Motor neuron (in vitro differentiated cells): ENCODE data around the gene CAMK2G. TPM values are rescaled to one million over a fixed set of nuclear protein-coding genes. Genes with fewer than 3 reads are reported as not detected.
"Not testable (repeated sequence)": the region's sequence is repeated elsewhere in the genome, so short reads cannot be mapped to it uniquely, and the experiment has no call there.

Source experiments
- ATAC-seq, 8 experiments: fragments of 200-7000 bp; cut with Tn5 transposase; replicated peaks in 6 of 8; 2 replicates each; pipeline ENCODE4 v1.8.0; 2021; ENCODE audit warnings: mild to moderate bottlenecking in 8 of 8, moderate library complexity in 8 of 8
- H3K27ac ChIP-seq, 2 donors: fragments of 250-450 bp; sonication (Bioruptor Pico); 2 replicates each; pipeline ENCODE4 v1.9.0; 2021; ENCODE audit warnings: antibody characterized with exemption in 2 of 2, mild to moderate bottlenecking in 2 of 2, moderate library complexity in 1 of 2
- H3K4me1 ChIP-seq, 2 donors: fragments of 250-450 bp; sonication (Bioruptor Pico); replicated peaks in 1 of 2; 2 replicates each; pipeline ENCODE4 v1.6.1; 2021; ENCODE audit warnings: antibody characterized with exemption in 2 of 2, mild to moderate bottlenecking in 2 of 2, moderate library complexity in 1 of 2
- H3K4me3 ChIP-seq, 5 donors: fragments of 250-450 bp; sonication (Bioruptor Pico); 2 replicates each; pipeline ENCODE4 v1.9.0; 2021; ENCODE audit warnings: antibody characterized with exemption in 5 of 5, mild to moderate bottlenecking in 5 of 5, moderate library complexity in 4 of 5
- WGBS, 10 experiments: fragments of 450-650 bp; shearing (Covaris generic); methylation state at CpG; one replicate each; pipeline ENCODE4 v1.0.0; 2022; 5-methylcytosine and 5-hydroxymethylcytosine counted together
- in situ Hi-C, 9 experiments: fragments of 400-800 bp; cut with MboI; loops; one replicate each; pipeline ENCODE4 v1.15.0; 2021; ENCODE audit warnings: low sequenced_read_pairs in 9 of 9, low pct_unique_long_range_greater_than_20kb in 2 of 9; ENCODE audit not compliant: unreplicated experiment in 9 of 9
- total RNA-seq, 8 experiments: library from RNA; unstranded; fragments of 300-600 nt; gene quantifications; 2 replicates each; pipeline versions ENCODE4 v1.2.3 to v1.2.4, GENCODE V29; 2022

CAMK2G gene
- total RNA-seq = 10 to 100 TPM; 10.6 to 33.5 (median 24.3) TPM

- Histone ChIP-seq H3K27ac (peak within 1 kb of the TSS; percentile 56 to 79), H3K4me3 (peak within 1 kb of the TSS; percentile 76 to 96 (median 90)), H3K4me1 (peaks cover 0 to 4% of the 10 kb centered on the region in 2 donors)
- in situ Hi-C loops = loop anchor here in 5 of 9 experiments (25.0 kb wide), 2 partner anchors 213 to 363 kb away; no protein-coding TSS in a partner anchor
- ATAC-seq = peak; percentile 83 to 96 (median 87)
- WGBS, 10 experiments = 0 to 60% (median 25%) methylated on average over 1 to 9 of the region's 95 CpGs; no CpG with 5 or more reads in 6 of the 10 experiments
Measured at GRCh38 chr10:73874267-73875138, at the start of gene CAMK2G. Gene CAMK2G (minus strand): TSS chr10:73874555. CDS start chr10:73874461, 94 bp downstream.

- Histone ChIP-seq H3K27ac (no peak overlapping the region), H3K4me1 (no peaks in the 10 kb centered on the region), H3K4me3 (no peak overlapping the region)
- ATAC-seq = no peak
- in situ Hi-C loops = no loop called here
- WGBS, 10 experiments = 22 to 100% (median 87%) methylated on average over 1 to 2 of the region's 2 CpGs; no CpG with 5 or more reads in 5 of the 10 experiments
Measured at GRCh38 chr10:73922864-73923133, 48.4 kb upstream of the CAMK2G start.

DNA sequence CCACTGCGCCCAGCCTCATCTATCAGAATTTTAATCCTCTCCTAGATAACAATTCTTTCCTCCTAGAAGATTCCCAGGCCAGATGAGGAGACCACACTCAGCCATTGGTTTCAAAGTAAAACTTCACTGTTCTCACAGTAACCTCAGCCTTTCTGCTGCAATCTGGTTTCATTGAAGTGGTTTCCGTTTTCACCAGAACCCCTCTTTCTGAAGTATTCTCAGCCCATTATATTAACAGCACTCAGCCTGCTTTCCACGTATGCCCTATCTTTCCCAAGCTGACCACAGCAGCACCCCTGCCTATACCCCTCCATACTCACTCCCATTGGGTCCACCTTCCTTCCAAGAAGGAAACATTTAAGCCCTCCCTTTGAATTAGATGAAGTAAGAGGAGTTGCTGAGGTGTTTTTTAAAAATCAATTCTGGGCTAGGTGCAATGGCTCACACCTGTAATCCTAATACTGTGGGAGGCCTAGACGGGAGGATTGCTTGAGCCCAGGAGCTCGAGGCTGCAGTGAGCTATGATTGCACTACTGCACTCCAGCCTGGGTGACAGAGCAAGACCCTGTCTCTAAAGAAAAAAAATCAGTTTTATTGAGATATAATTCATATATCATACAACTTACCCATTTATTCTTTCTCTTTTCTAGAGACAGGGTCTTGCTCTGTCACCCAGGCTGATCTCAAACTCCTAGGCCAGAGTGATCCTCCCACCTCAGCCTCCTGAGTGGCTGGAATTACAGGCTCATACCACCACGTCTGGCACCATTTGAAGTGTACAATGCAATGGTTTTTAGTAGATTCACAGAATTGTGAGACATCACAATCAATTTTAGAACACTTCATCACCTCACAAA, 47.9 kb upstream of the CAMK2G start:
- H3K27ac ChIP-seq = no peak overlapping the region
- no peak for ATAC-seq
- no peak overlapping the region for H3K4me3 ChIP-seq
- WGBS, 10 experiments = 60 to 100% (median 87%) methylated on average over 1 to 6 of the region's 6 CpGs; no CpG with 5 or more reads in 2 of the 10 experiments
- peaks cover 0 to 1% of the 10 kb centered on the region in 2 donors for H3K4me1 ChIP-seq
- in situ Hi-C loops = no loop called here

DNA sequence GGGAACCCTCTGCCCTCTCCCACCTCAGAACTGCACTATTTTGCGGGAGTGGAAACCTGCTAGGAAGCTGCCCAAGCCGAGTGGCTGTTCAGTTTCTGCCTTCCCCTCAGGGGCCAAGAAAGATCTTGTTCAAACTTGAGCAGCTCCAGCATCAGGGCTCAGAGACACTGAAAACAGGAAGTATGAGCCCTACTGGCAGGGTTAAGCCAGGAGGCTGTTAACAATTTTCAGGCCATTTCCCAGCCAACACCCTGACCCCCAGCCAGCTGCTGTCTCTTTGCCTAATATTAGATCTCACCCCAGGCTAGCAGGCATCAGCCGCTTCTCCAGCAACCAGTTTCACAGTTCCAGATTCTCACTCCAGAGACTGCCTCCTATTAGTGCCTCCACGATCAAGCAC, 45.7 kb upstream of the CAMK2G start:
- ATAC-seq = peak in 3 of 8 experiments; percentile 90 to 96 (median 93)
- Histone ChIP-seq H3K27ac (no peak overlapping the region), H3K4me1 (peaks cover 3 to 15% of the 10 kb centered on the region in 2 donors), H3K4me3 (no peak overlapping the region)
- in situ Hi-C loops = no loop called here
- 0 to 63% (median 25%) methylated on average over 1 to 3 of the region's 4 CpGs; no CpG with 5 or more reads in 2 of the 10 experiments for WGBS, 10 experiments

- peaks cover 7 to 22% of the 10 kb centered on the region in 2 donors for H3K4me1 ChIP-seq
- WGBS, 10 experiments = 53 to 100% (median 99%) methylated on average over 1 to 7 of the region's 8 CpGs; no CpG with 5 or more reads in 3 of the 10 experiments
- H3K4me3 ChIP-seq, ATAC-seq, in situ Hi-C loops, H3K27ac ChIP-seq: not testable (repeated sequence)
Measured at GRCh38 chr10:73919481-73919880, 45.1 kb upstream of the CAMK2G start.

DNA sequence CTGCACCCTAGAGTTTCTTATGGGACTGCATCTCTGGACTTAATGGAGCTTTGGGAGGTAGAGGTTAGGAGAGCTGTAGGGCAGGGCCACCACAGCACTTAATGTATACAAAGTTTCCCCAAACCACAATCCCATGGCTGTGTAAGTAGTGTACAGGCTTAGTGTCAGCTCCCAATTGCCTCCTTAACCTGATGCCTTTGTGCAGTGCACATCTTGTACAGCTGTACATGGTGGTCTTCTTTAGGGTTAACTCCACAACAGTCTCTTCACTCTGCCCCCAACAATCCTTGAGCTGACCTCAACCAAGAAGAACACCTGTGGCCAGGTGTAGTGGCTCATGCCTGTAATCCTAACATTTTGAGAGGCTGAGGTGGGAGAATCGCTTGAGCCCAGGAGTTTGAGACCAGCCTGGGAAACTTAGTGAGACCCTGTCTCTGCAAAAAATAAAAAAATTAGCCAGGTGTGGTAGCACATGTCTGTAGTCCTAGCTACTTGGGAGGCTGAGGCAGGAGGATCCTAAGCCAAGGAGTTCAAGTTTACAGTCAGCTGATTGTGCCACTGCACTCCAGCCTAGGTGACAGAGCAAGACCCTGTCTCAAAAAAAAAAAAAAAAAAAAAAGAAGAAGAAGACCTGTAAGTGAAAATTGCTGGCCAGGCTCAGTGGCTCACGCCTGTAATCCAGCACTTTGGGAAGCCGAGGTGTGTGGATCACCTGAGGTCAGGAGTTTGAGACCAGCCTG, 43.4 kb upstream of the CAMK2G start:
- 83 to 100% (median 100%) methylated on average over 1 to 3 of the region's 3 CpGs; no CpG with 5 or more reads in 3 of the 10 experiments for WGBS, 10 experiments
- Histone ChIP-seq H3K27ac (no peak overlapping the region), H3K4me1 (peaks cover 9 to 27% of the 10 kb centered on the region in 2 donors), H3K4me3 (no peak overlapping the region)
- in situ Hi-C loops = no loop called here
- no peak for ATAC-seq

GRCh38 chr10:73916761-73917470, 42.6 kb upstream of the CAMK2G start:
- no peak overlapping the region for H3K27ac ChIP-seq
- WGBS, 10 experiments = 40 to 100% (median 53%) methylated on average over 1 to 4 of the region's 5 CpGs; no CpG with 5 or more reads in 1 of the 10 experiments
- in situ Hi-C loops = no loop called here
- H3K4me3 ChIP-seq = no peak overlapping the region
- ATAC-seq = peak in 2 of 8 experiments; percentile 9 to 39
- H3K4me1 ChIP-seq = peaks cover 9 to 27% of the 10 kb centered on the region in 2 donors

DNA sequence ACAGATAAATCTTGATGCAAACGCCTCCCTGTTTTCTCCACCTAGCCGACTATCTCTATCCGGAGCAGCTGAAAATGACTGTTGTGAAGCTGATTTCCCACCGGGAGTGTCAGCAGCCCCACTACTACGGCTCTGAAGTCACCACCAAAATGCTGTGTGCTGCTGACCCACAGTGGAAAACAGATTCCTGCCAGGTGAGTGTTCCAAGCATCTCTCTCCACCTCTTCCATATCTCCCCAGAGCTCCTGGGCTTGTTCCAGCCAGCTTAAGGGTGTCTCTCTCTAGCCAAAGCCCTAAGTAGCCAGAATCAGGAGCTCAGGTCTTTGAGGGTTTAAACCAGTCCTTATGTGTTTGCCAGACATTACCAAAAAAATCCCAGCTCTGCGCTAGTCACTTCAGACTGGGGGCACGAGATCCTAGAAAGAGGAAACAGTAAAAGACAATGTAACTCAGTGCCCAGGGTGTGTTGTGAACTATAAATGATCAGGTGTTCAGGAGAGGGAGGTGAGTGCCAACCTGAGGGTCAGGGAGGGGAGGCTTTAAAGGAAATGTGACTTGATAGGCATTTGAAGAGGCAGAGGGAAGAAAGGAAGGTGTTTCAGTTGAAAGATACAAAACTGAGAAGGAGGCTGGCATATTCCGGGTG, 41.0 kb upstream of the CAMK2G start:
- ATAC-seq = peak in 3 of 8 experiments; percentile 33 to 74 (median 35)
- Histone ChIP-seq H3K27ac (peak overlapping the region in 1 of 2 donors; percentile 7), H3K4me3 (no peak overlapping the region), H3K4me1 (peaks cover 9 to 27% of the 10 kb centered on the region in 2 donors)
- in situ Hi-C loops = no loop called here
- WGBS, 10 experiments = 61 to 100% (median 80%) methylated on average over 1 to 8 of the region's 8 CpGs; no CpG with 5 or more reads in 1 of the 10 experiments

- ATAC-seq = no peak
- no peak overlapping the region for H3K27ac ChIP-seq
- 38 to 90% (median 67%) methylated on average over 1 to 2 of the region's 10 CpGs; no CpG with 5 or more reads in 6 of the 10 experiments for WGBS, 10 experiments
- no peak overlapping the region for H3K4me3 ChIP-seq
- in situ Hi-C loops = no loop called here
- H3K4me1 ChIP-seq = peaks cover 9 to 27% of the 10 kb centered on the region in 2 donors
Measured at GRCh38 chr10:73914036-73914435, 39.7 kb upstream of the CAMK2G start.

DNA sequence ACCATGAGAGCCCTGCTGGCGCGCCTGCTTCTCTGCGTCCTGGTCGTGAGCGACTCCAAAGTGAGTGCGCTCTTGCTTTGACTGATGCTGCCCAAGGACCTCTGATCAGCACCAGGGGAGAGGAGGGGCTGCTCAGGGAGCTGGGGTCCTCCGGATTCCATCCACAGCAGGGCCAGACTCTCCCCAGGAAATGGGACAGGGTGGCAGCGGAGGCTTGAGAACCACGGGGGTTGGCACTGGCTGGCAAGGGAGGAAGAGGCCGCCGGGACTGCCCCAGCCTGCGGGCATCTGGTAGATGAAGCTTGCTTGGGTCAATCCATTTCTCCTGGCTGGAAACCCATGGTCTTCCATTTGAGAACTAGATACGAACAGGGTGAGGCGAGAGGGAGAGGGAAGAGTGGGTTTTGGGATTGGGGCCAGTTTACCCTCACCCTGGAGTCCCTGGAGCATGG, 37.2 kb upstream of the CAMK2G start:
- Histone ChIP-seq H3K27ac (no peak overlapping the region), H3K4me3 (peak overlapping the region; percentile 43 to 49 (median 45)), H3K4me1 (peaks cover 6 to 19% of the 10 kb centered on the region in 2 donors)
- WGBS, 10 experiments = 17 to 60% (median 23%) methylated on average over 2 to 6 of the region's 14 CpGs; no CpG with 5 or more reads in 7 of the 10 experiments
- in situ Hi-C loops = no loop called here
- ATAC-seq = no peak

GRCh38 chr10:73910764-73911552, 36.6 kb upstream of the CAMK2G start, which contains the start of gene PLAU:
Gene PLAU (plus strand): TSS chr10:73911132. CDS start chr10:73911556, 424 bp downstream.
- ATAC-seq = peak; percentile 7 to 89 (median 86)
- H3K4me1 ChIP-seq = peaks cover 6 to 18% of the 10 kb centered on the region in 2 donors

More at GRCh38 chr10:73910764-73911552, 36.6 kb upstream of the CAMK2G start, which contains the start of gene PLAU:
- Histone ChIP-seq H3K27ac (no peak within 1 kb of the TSS), H3K4me3 (peak within 1 kb of the TSS; percentile 43 to 49 (median 45))
- WGBS, 10 experiments = 0% methylated on average over 3 to 5 of the region's 74 CpGs; no CpG with 5 or more reads in 8 of the 10 experiments
- in situ Hi-C loops = no loop called here
